Measurements from ENCODE around the gene TIAM1.
A peak's percentile ranks its signal among the peaks of the same experiment; 100 is the strongest.

Gene TIAM1

GRCh38 chr21:31201144-31201543 is 142.9 kb downstream of the TIAM1 start:
- DNase-seq, result no peak

GRCh38 chr21:31198575-31198974 is 145.5 kb downstream of the TIAM1 start:
- DNase-seq, result no peak

- no peak for DNase-seq
Measured at GRCh38 chr21:31196724-31197123, 147.3 kb downstream of the TIAM1 start.

- no peak for DNase-seq
Measured at GRCh38 chr21:31195334-31196015, 148.6 kb downstream of the TIAM1 start.

- no peak for DNase-seq
Measured at GRCh38 chr21:31194510-31195293, 149.4 kb downstream of the TIAM1 start.

- no peak for DNase-seq
Measured at GRCh38 chr21:31193761-31194160, 150.3 kb downstream of the TIAM1 start.

- no peak for DNase-seq
Measured at GRCh38 chr21:31191553-31191952, 152.5 kb downstream of the TIAM1 start.

- no peak for DNase-seq
Measured at GRCh38 chr21:31190516-31190915, 153.5 kb downstream of the TIAM1 start.

- no peak for DNase-seq
Measured at GRCh38 chr21:31187499-31187898, 156.6 kb downstream of the TIAM1 start.

GRCh38 chr21:31186916-31187315 is 157.1 kb downstream of the TIAM1 start:
- no peak for DNase-seq

- DNase-seq, result no peak
Measured at GRCh38 chr21:31185663-31186062, 158.4 kb downstream of the TIAM1 start.

- no peak for DNase-seq
Measured at GRCh38 chr21:31184876-31185275, 159.2 kb downstream of the TIAM1 start.

GRCh38 chr21:31184459-31184858 is 159.6 kb downstream of the TIAM1 start:
- DNase-seq, result peak; percentile 28

GRCh38 chr21:31182231-31183140 is 161.6 kb downstream of the TIAM1 start:
- DNase-seq, result peak; percentile 35

GRCh38 chr21:31181082-31181750 is 162.8 kb downstream of the TIAM1 start:
- DNase-seq, result peak; percentile 12

- DNase-seq, result no peak
Measured at GRCh38 chr21:31180256-31181081, 163.6 kb downstream of the TIAM1 start.

GRCh38 chr21:31176725-31177124 is 167.3 kb downstream of the TIAM1 start:
- no peak for DNase-seq

- no peak for DNase-seq
Measured at GRCh38 chr21:31176080-31176551, 167.9 kb downstream of the TIAM1 start.

- peak; percentile 15 for DNase-seq
Measured at GRCh38 chr21:31173881-31174555, 170.0 kb downstream of the TIAM1 start.

GRCh38 chr21:31172328-31172727 is 171.7 kb downstream of the TIAM1 start:
- DNase-seq, result no peak
